Effector memory CD4-positive, alpha-beta T cell (primary cell): Measurements from ENCODE around the gene GRID2.

Experiments
- DNase-seq, 3 donors: peaks; one replicate each; pipeline ENCODE4 v3.0.0-alpha.2; 2020
- H3K27ac ChIP-seq: 2 replicates; pipeline ENCODE4 v1.7.0; 2013; ENCODE audit warnings: mild to moderate bottlenecking, low read length, moderate library complexity; ENCODE audit not compliant: insufficient read depth, poor library complexity, severe bottlenecking
- H3K27me3 ChIP-seq: replicated peaks from 2 replicates; pipeline ENCODE4 v1.7.0; 2013; ENCODE audit warnings: mild to moderate bottlenecking, low read length; ENCODE audit not compliant: insufficient read depth, control insufficient read depth, poor library complexity, severe bottlenecking
- H3K36me3 ChIP-seq: 2 replicates; pipeline ENCODE4 v1.7.0; 2013; ENCODE audit warnings: mild to moderate bottlenecking, low read length, moderate library complexity; ENCODE audit not compliant: control insufficient read depth, insufficient read depth
- H3K4me1 ChIP-seq: 2 replicates; pipeline ENCODE4 v1.7.0; 2013; ENCODE audit warnings: low read length, mild to moderate bottlenecking; ENCODE audit not compliant: control insufficient read depth, insufficient read depth, poor library complexity, severe bottlenecking
- H3K4me3 ChIP-seq: 2 replicates; pipeline ENCODE4 v1.7.0; 2013; ENCODE audit warnings: low read length, low read depth, mild to moderate bottlenecking; ENCODE audit not compliant: insufficient read depth, poor library complexity, severe bottlenecking
- H3K9me3 ChIP-seq: 2 replicates; pipeline ENCODE4 v1.7.0; 2013; ENCODE audit warnings: mild to moderate bottlenecking, low read length, moderate library complexity; ENCODE audit not compliant: control insufficient read depth

GRID2 gene

DNA sequence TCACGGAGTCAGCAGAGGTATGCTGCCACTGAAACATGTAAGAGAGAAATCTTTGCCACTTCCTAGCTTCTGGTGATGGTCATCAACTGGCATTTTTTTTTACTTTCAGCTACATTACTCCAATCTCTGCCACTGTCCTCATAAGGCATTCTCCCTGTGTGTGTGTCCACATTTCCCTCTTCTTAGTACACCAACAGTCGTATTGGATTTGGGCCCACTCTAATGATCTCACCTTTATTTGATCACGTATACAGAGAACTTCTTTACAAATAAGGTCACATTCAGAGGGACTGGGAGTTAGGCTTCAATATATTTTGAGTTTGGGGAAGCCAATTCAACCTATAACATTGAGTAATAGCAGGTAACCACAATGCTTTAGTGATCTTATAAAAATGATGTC lies 649.1 kb downstream of the GRID2 start:
- no peak for DNase-seq
- Histone ChIP-seq H3K9me3 (no peaks in the 10 kb centered on the region), H3K4me1 (no peaks in the 10 kb centered on the region), H3K27me3 (no peaks in the 10 kb centered on the region), H3K36me3 (no peaks in the 10 kb centered on the region), H3K4me3 (no peak overlapping the region), H3K27ac (no peak overlapping the region)

DNA sequence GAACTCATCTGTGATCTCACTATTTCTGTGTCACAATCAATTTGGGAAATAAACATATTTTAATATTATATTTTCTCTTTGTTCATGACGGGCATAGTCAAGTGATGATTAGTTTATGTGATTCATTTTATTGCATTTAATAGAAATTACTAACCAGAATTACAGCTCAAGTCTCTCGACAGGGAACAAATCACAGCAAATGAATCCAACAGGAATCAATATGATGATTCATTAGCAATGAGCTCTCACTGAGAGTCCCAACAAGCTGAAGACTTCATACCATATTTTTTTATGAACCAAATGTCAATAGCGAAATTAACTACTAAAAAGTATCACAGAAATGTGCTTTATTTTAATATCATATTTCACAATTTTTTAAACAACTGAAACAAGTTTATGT lies 649.7 kb downstream of the GRID2 start:
- no peak overlapping the region for H3K4me3 ChIP-seq
- DNase-seq = no peak
- no peaks in the 10 kb centered on the region for H3K4me1 ChIP-seq
- H3K27ac ChIP-seq = no peak overlapping the region
- no peaks in the 10 kb centered on the region for H3K36me3 ChIP-seq
- no peaks in the 10 kb centered on the region for H3K27me3 ChIP-seq
- no peaks in the 10 kb centered on the region for H3K9me3 ChIP-seq

DNA sequence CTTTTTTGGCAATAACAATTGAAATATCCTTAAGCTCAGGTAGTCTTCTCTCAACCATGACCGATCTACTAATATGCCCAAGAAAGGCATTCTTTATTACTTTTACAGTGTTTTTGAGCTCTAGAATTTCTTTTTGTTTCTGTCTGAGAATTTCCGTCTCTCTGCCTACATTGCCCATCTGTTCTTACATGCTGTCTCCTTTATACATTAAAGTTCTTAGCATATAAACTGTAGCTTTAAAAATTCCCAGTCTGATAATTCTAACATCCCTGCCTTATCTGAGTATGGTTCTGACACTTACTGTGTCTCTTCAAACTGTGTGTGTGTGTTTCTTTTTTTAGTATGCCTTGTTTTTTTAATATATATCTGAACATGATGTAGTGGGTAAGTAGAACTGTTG lies 658.1 kb downstream of the GRID2 start:
- H3K4me3 ChIP-seq = no peak overlapping the region
- H3K27ac ChIP-seq = no peak overlapping the region
- no peaks in the 10 kb centered on the region for H3K36me3 ChIP-seq
- no peaks in the 10 kb centered on the region for H3K27me3 ChIP-seq
- no peaks in the 10 kb centered on the region for H3K9me3 ChIP-seq
- H3K4me1 ChIP-seq = no peaks in the 10 kb centered on the region
- DNase-seq = no peak

DNA sequence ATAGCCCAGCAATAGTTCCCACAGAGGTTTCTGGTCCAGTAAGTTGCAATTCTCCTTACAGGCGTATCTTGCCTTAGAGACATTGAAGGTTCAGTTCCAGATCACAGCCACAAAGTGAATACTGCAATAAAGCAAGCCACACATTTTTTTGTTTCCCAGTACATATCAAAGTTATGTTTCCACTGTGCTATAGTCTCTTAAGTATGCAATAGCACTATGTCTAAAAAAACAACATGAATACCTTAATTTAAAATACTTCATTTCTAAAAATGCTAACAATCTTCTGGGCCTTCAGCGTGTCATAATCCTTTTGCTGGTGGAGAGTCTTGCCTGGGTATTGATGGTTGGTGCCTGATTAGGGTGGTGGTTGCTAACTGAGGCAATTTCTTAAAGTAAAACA lies 659.1 kb downstream of the GRID2 start:
- no peak overlapping the region for H3K4me3 ChIP-seq
- no peaks in the 10 kb centered on the region for H3K4me1 ChIP-seq
- no peaks in the 10 kb centered on the region for H3K9me3 ChIP-seq
- H3K36me3 ChIP-seq = no peaks in the 10 kb centered on the region
- no peaks in the 10 kb centered on the region for H3K27me3 ChIP-seq
- DNase-seq = no peak
- H3K27ac ChIP-seq = no peak overlapping the region

DNA sequence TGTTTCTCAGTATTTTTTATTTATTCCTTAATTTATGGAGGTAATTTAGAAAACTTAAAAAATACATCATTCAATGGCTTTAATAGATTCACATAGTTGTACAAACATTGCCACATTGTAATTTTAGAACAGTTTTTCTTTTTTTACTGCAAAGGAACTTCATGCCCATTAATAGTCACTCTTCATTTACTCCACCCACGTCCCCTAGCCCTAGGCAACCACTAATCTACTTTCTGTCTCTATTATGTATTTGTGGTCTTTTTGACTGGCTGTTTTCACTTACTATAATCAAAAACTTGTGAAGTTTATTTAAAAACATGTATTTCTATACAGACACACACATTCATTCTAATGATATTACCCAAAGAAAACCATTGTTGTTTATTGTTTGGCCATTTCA lies 664.8 kb downstream of the GRID2 start:
- H3K4me3 ChIP-seq = no peak overlapping the region
- no peak overlapping the region for H3K27ac ChIP-seq
- no peaks in the 10 kb centered on the region for H3K9me3 ChIP-seq
- no peak for DNase-seq
- no peaks in the 10 kb centered on the region for H3K27me3 ChIP-seq
- H3K4me1 ChIP-seq = no peaks in the 10 kb centered on the region
- H3K36me3 ChIP-seq = no peaks in the 10 kb centered on the region

DNA sequence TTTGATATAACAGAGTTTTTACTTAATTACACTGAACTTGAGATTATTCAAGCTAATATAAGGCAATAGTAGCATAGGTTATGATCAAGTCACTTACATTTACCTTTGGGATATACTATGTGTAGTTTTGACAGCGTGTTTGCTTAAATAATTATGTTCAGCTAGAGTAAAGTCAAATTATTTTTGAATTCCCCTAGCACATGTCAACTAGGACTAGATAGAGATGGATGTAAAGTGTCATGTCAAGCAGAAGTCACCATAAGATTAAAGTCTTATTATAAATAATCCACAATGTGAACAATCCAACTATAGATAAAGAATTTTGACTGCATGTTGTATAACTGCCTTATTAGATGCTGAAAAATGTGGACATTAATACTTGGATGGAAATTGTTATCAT lies 665.2 kb downstream of the GRID2 start:
- Histone ChIP-seq H3K36me3 (no peaks in the 10 kb centered on the region), H3K27ac (no peak overlapping the region), H3K9me3 (no peaks in the 10 kb centered on the region), H3K4me1 (no peaks in the 10 kb centered on the region), H3K27me3 (no peaks in the 10 kb centered on the region), H3K4me3 (no peak overlapping the region)
- no peak for DNase-seq

- Histone ChIP-seq H3K27ac (no peak overlapping the region), H3K36me3 (no peaks in the 10 kb centered on the region), H3K9me3 (no peaks in the 10 kb centered on the region), H3K4me3 (no peak overlapping the region), H3K4me1 (no peaks in the 10 kb centered on the region), H3K27me3 (no peaks in the 10 kb centered on the region)
- DNase-seq = no peak
Observed at GRCh38 chr4:92969650-92970379, 666.0 kb downstream of the GRID2 start.

DNA sequence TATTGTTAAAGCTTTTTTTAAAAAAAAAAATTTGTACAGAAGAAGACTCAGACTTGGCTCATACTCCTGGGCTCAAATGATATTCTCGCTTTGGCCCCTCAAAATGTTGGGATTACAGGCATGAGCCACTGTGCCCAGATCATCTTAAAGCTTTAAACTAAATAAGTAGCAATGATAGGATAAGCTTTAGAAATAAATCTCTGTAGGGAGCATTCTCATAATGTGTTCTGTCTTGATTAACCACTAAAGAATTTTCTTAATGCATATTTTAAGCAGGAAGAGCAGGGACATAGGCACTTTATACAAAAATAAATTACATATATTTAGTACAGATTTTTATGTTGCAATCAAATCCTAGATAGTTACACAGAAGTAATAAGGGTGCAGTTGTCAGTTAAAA lies 667.2 kb downstream of the GRID2 start:
- H3K36me3 ChIP-seq = no peaks in the 10 kb centered on the region
- H3K4me3 ChIP-seq = no peak overlapping the region
- H3K4me1 ChIP-seq = no peaks in the 10 kb centered on the region
- no peaks in the 10 kb centered on the region for H3K9me3 ChIP-seq
- H3K27ac ChIP-seq = no peak overlapping the region
- H3K27me3 ChIP-seq = no peaks in the 10 kb centered on the region
- no peak for DNase-seq

GRCh38 chr4:92988301-92988700 lies 684.5 kb downstream of the GRID2 start:
- Histone ChIP-seq H3K4me1 (no peaks in the 10 kb centered on the region), H3K9me3 (no peaks in the 10 kb centered on the region), H3K4me3 (no peak overlapping the region), H3K27me3 (no peaks in the 10 kb centered on the region), H3K36me3 (no peaks in the 10 kb centered on the region), H3K27ac (no peak overlapping the region)
- no peak for DNase-seq

DNA sequence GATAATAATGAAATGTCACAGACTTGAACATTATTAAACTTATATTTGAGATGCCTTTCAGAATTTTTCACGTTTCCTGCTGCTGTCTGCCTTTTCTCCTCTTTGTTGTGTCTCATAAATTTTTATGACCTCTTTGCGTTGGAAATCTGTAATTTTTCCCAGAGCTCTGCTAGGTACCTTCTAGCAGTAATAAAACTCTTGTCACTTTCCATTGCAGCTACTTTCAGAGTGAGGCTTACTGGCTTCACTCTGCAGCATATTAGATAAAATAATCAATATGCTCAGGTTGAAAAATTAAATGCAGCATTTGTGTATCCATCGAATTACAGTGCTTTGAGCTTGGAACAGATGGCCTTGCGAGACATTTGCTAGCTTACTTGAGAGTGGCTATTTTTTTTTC lies 689.0 kb downstream of the GRID2 start:
- Histone ChIP-seq H3K9me3 (no peaks in the 10 kb centered on the region), H3K27ac (no peak overlapping the region), H3K4me1 (no peaks in the 10 kb centered on the region), H3K27me3 (no peaks in the 10 kb centered on the region), H3K36me3 (no peaks in the 10 kb centered on the region), H3K4me3 (no peak overlapping the region)
- no peak for DNase-seq
